Cerebellar nuclear complex (tissue), 1 donor: Measurements from ENCODE around the gene NSA2.

ENCODE experiments used
- DNase-seq, 2 experiments: peaks; one replicate each; lab custom pipeline; 2025; lab: John Stamatoyannopoulos, UW

The NSA2 gene

DNA sequence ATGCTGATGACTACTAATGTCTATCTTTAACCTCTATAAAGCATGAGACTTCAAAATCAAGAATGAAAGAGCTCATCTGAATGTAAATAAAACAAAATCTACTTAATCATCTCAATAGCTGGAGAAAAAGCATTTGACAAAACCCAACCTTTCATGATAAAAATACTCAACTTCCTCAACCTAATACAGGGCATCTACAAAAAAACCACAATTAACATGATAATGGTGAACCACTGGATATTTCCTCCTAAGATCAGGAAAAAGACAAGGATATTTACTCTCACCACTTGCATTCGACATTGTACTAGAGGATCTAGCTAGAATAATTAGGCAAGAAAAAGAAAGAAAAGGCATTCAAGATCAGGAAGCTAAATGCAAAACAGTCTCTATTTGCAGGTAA lies 49.8 kb downstream of the NSA2 start:
- no peak for DNase-seq

DNA sequence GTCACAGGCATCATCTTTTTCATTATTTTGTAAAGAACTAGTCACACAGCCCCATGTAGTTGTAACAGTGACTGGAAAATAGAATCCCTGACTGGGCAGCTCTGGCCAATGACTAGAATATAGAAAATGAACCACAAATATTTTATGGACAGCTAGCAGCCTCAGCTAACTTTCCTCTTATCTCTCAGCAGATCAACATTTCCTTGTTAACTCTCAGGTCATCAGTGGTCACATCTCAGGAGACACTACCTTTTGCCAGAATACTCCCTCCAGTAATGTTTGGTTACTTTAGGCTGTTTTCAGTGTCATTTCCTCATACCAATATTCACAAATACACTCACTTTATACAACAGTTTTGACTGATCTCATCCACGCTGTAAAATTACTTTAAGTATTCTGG lies 55.2 kb downstream of the NSA2 start:
- no peak for DNase-seq

DNA sequence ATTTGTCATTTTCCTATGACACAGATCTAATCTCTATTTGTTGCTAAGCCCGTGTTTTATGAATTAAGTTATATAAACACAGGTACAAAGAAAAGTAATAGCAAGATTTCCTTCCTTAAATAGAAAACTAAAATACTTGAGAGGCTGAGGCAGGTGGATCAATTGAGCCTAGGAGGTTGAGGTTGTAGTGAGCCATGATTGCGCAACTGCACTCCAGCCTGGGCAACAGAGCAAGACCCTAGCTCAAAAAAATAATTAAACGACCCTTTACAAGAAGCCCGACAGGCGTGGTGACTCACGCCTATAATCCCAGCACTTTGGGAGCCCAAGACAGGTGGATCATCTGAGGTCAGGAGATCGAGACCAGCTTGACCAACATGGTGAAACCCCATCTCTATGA lies 62.4 kb downstream of the NSA2 start:
- no peak for DNase-seq
